HG02981 (cell line): ENCODE measurements around the gene GPR15.

Experiments
- ATAC-seq: cut with Tn5 transposase; IDR thresholded peaks from one replicate; pipeline ENCODE4 v1.9.1; 2021; ENCODE audit warnings: mild to moderate bottlenecking, moderate library complexity; ENCODE audit not compliant: unreplicated experiment

GPR15 gene

GRCh38 chr3:98531622-98532274, at the start of gene GPR15:
TSS of gene GPR15 (plus strand) at chr3:98531978. CDS start at chr3:98532034, 56 bp downstream.
- ATAC-seq: peak; percentile 26

GRCh38 chr3:98482717-98483482, 48.9 kb upstream of the GPR15 start:
- no peak for ATAC-seq

DNA sequence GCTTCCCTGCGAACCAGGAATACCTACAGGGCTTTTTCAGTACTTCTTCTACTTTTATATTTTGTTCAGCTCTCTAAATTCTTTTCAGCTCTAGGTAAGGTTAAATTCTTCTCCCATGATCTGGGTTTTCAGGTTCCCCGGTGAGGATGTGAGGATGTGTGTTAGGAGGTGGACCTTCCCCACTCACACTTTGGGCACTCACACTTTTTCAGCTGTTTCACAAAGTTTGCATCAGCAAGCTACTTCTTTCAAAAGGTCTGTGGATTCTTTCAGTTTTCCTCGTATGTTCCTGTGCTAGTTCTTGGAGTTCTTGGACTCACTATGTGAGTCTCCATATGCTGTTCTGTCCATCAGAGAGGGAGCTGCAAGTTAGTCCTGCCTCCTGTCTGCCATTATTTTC, 48.2 kb upstream of the GPR15 start:
- no peak for ATAC-seq

GRCh38 chr3:98497381-98497780, 34.4 kb upstream of the GPR15 start, which contains the start of gene OR5K2:
TSS of gene OR5K2 (plus strand) at chr3:98497681. CDS start at chr3:98497681, 0 bp downstream.
- no peak for ATAC-seq

- ATAC-seq: no peak
These were observed 31.8 kb upstream of the GPR15 start for GRCh38 chr3:98500019-98500418.

DNA sequence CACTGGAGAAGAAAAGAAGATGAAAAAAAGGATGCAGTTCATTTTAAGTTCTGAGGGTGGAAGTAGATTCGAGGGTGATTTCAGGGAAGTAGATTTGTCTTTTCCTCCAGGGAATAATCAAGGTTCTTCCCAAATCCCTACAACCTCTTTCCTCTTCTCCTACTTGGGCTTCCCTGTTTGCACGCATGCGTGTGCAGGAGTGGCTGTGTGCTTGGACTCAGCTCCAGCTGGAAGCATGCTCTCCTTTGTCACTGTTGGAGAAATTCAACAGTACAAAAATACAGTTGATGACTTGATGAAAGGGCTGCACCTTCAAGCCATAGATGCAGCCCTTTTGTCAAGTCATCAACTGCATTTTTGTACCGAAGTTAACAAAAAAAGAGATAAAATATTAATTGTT, 30.5 kb upstream of the GPR15 start:
- ATAC-seq: no peak

GRCh38 chr3:98501863-98502576, 29.8 kb upstream of the GPR15 start:
- no peak for ATAC-seq

DNA sequence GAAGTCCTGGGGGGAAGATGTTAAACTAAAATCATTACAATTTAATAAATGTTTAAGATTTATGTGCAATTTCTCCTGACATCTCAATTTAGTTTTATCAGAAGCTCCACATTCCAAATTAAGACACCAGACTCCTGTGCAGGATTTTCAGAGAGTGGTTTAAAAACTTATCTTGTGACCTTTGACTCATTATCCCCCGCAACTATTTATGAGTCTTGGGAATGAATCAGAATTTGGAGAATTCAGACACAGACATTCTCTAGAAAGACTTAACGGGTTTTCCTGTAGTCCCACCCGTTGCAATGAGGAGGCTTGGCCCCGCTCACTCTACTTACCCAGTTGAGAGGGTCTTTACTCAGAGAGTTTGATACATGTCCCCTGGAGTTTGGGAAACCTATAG, 27.2 kb upstream of the GPR15 start:
- ATAC-seq: no peak

- ATAC-seq: no peak
These were observed 23.2 kb upstream of the GPR15 start for GRCh38 chr3:98508582-98508981.

- no peak for ATAC-seq
These were observed 19.2 kb upstream of the GPR15 start for GRCh38 chr3:98512576-98512975.

DNA sequence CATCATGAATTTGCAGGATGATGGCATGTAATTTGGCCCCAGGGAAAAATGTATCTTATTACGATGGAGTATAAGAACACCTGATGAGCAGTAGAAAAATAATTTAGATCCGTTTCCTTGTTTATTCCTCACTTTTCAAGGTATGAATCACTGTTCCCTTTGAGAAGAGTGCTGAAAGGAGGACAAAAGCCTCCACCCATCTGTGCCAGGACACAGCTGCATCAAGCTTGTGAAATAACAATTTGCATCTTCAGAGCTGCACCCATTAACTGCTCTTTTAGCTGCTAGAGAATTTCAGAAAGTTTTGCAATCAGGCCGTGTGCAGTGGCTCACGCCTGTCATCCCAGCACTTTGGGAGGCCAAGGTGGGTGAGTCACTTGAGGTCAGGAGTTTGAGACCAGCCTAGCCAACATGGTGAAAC, 18.7 kb upstream of the GPR15 start:
- ATAC-seq: no peak

DNA sequence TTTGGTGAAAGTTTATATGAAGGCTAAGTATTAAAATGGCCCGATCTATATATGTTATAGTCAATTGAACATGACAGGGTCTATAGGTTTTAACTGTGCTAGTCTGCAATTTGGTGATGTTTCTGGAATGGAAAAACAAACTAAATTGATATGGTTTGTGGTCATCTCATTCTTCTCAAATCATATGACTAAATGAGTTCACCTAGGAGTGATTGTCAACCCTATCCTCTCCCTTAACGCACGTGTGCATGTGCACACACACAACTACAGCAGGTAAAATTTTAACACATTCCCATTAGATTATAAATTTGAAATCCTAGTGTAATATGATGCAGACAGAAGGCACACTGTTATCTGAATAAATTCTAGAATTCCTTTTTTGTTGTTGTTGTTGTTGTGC, 18.0 kb upstream of the GPR15 start:
- ATAC-seq: no peak

DNA sequence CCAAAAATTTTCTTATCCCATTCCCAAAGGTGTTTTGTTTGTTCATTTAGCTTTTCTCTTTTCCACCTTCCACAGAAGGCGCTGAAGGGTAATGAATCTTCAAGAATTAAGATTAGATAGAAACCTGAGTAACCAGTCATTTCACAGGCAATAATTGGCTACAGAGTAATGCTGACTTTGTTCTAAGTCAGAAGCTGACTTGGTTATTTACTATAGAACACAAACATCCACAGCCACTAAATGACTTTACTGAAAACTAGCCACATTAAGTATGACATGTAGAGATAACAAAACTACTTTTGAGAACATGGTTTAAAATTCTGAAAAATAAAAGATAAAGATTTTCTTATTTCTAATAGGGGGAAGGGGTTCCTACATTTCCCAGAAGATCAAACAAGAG, 16.8 kb upstream of the GPR15 start:
- no peak for ATAC-seq

- ATAC-seq: no peak
These were observed 13.0 kb upstream of the GPR15 start for GRCh38 chr3:98518816-98519215.

DNA sequence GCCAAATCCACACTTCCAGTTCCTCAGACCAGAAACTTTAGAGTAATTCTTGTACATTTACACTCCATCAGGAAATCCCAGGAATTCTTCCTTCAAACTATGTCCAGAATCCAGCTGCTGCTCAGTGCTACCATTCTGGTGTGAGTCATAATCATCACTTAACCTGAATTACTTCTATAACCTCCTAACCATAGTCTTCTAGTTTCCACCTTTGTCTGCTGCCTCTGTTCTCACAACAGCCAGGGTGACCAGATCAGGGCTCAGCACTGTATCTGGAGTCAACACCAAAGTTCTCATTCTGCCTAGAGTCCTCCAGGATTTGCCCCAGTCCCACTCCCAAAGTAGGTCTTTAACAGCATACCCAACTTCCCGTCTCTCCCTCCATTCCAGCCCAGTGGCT, 12.4 kb upstream of the GPR15 start:
- ATAC-seq: no peak

GRCh38 chr3:98521897-98522543, 9.8 kb upstream of the GPR15 start:
- ATAC-seq: peak; percentile 40

DNA sequence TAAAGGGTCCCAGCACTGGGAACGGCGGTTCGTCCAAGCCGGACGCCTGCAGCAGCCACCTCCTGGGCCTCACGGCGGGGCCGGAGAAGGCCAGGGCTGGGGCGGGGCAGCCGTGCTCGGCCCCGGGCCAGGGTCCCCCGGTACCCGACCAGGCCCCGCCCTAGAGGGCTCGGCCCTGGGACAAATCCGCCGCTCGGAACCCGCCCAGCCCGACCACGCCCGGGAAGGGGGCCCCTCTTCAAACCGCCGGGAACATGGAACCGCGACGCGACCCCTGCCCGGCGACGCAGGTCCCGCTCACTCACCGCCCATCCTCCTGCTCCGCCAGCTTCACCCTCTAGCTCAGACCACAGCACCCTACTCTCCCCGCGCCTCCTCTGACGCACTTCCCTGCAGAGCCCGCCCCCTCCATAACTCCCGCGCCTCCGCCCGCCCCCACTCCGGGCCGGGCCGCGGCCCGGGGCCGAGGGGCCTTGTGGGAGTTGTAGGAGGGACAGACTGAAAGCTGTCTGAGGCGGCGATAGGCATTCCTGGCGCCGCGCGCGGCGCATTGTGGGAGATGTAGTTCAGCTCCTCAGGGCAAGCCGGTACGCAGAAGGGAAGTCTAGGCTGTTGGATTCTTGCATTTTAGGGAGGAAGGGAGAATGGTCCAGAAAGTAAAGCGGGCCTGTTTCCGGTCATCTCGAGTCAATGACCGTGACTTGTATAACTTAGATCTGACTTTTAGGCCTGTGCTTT, 9.1 kb upstream of the GPR15 start, which contains the start of gene CLDND1:
Gene CLDND1, minus strand, starts transcription at position 359 of the 738 bp plus-strand sequence. CDS start 1,478 bp downstream, outside the sequence.
- ATAC-seq: peak; percentile 88

GRCh38 chr3:98525494-98525893, 6.3 kb upstream of the GPR15 start:
- no peak for ATAC-seq

DNA sequence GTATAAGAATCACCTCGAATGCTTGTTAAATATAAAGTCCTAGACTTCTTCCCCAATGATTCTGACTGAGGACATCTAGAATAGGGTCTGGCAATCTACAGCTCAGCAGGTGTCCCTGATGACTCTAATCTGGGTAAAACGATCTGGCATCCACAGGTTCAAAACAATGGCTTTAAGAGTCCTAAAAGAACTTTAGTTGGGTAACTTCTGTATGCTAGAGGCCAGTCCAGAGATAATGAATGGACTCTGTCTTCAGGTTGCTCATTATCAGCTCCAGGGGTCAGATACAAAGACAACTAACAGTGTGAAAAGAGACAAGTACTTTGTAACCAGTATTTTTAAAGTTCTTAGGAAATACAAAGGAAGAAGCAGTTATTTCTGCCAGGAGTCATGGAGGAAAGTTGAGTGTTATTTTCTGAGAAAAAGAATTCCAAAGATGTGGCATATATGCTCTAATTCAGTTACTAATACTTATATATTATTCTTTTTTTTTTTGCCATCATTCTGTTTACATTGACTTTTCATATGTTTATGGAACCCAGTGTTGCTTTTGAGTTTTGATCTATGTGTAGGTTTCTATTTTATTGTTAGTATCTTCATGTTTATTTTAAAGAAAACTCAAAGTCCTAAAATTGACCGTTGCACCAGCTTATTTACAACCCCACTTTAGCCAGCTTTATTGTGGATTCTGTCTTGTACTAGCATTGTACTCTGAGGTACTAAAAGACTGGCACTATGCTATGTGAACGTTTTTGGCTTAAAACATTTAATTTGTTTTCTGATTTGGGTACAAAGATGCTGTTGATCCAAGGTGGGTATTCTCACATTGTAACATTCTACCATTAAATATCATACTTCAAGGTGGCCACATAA, 3.1 kb upstream of the GPR15 start:
- no peak for ATAC-seq
